GM18498 (cell line): Measurements from ENCODE around the gene LDLRAP1.

ENCODE experiments used
- ATAC-seq: cut with Tn5 transposase; IDR thresholded peaks from one replicate; pipeline ENCODE4 v1.9.1; 2021; ENCODE audit warnings: mild to moderate bottlenecking, moderate library complexity; ENCODE audit not compliant: unreplicated experiment

The LDLRAP1 gene

GRCh38 chr1:25523542-25523941 is 19.9 kb upstream of the LDLRAP1 start:
- no peak for ATAC-seq

- no peak for ATAC-seq
Observed at GRCh38 chr1:25524568-25525360, 18.6 kb upstream of the LDLRAP1 start.

- no peak for ATAC-seq
Observed at GRCh38 chr1:25525361-25525688, 18.1 kb upstream of the LDLRAP1 start.

GRCh38 chr1:25526753-25527152 is 16.7 kb upstream of the LDLRAP1 start:
- ATAC-seq: no peak

GRCh38 chr1:25527226-25527846 is 16.1 kb upstream of the LDLRAP1 start:
- no peak for ATAC-seq

- ATAC-seq: no peak
Observed at GRCh38 chr1:25527946-25528595, 15.3 kb upstream of the LDLRAP1 start.

- no peak for ATAC-seq
Observed at GRCh38 chr1:25528881-25529517, 14.4 kb upstream of the LDLRAP1 start.

GRCh38 chr1:25529518-25530185 is 13.8 kb upstream of the LDLRAP1 start:
- no peak for ATAC-seq

- ATAC-seq: no peak
Observed at GRCh38 chr1:25530186-25531081, 13.0 kb upstream of the LDLRAP1 start.

GRCh38 chr1:25531082-25531461 is 12.3 kb upstream of the LDLRAP1 start:
- no peak for ATAC-seq

- no peak for ATAC-seq
Observed at GRCh38 chr1:25532970-25533369, 10.4 kb upstream of the LDLRAP1 start.

GRCh38 chr1:25533775-25534409 is 9.5 kb upstream of the LDLRAP1 start:
- no peak for ATAC-seq

GRCh38 chr1:25534410-25534788 is 9.0 kb upstream of the LDLRAP1 start:
- no peak for ATAC-seq

- no peak for ATAC-seq
Observed at GRCh38 chr1:25536124-25536523, 7.3 kb upstream of the LDLRAP1 start.

- ATAC-seq: no peak
Observed at GRCh38 chr1:25537153-25537831, 6.1 kb upstream of the LDLRAP1 start.

GRCh38 chr1:25538191-25538767 is 5.1 kb upstream of the LDLRAP1 start:
- no peak for ATAC-seq

GRCh38 chr1:25540750-25541342 is 2.6 kb upstream of the LDLRAP1 start:
- no peak for ATAC-seq

GRCh38 chr1:25541425-25541824 is 2.0 kb upstream of the LDLRAP1 start:
- ATAC-seq: no peak
